ENCODE results near the gene PADI1.
"Not testable (repeated sequence)": the region's sequence is repeated elsewhere in the genome, so short reads cannot be mapped to it uniquely, and the experiment has no call there.

The PADI1 gene

DNA sequence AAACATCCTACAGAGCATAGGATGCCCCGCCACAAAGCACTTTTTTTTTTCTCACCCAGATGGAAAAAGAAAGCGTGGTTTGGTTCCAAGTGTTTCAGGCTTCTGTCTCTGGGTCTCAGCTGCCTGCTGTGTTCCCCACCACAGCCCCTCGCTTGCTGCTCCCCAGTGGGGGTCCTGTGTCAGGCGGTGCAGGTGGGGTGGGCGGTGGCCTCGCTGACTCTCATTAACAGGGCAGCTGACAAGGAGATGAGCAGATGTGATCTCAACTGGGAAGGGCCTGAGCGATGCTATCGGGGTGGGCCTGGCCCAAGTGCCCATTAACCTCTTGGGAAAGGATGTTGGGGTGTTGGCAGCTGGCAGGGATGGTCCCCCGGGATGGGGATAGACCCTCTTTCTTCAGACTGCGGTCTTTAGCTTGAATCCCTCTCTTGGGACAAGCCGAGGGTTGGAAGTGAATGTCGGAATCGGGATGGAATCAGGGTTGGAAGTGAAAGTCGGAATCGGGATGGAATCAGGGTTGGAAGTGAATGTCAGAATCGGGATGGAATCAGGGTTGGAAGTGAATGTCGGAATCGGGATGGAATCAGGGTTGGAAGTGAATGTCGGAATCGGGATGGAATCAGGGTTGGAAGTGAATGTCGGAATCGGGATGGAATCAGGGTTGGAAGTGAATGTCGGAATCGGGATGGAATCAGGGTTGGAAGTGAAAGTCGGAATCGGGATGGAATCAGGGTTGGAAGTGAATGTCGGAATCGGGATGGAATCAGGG lies 36.3 kb downstream of the PADI1 start:
- not testable (repeated sequence) for DNase-seq (ENCODE audit: low spot score)

DNA sequence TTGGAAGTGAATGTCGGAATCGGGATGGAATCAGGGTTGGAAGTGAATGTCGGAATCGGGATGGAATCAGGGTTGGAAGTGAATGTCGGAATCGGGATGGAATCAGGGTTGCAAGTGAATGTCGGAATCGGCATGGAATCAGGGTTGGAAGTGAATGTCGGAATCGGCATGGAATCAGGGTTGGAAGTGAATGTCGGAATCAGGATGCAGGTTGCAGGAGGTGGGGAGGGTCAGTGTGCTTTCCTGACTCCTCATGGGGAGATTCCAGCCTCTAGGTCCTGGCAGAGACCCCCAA lies 36.8 kb downstream of the PADI1 start:
- DNase-seq (ENCODE audit: low spot score): not testable (repeated sequence)

DNA sequence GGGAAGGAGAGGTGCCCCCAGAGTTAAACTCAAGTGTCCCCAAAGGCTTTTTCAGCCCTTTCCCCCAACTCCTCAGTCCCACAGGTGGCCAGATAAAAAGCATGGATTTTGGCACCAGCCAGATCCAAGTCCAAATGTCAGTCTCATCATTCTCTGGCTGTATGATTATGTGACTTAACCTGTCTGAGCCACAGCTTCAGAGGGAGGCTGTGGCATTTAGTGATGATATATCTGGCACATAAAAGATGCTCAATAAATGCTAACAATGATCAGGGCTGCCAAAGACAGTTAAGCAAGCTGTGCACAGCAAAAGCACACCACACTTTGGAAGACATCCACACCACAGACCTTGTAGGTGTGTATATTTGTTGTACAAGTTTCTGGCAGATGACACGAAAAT lies 38.3 kb downstream of the PADI1 start:
- DNase-seq (ENCODE audit: low spot score): no peak

DNA sequence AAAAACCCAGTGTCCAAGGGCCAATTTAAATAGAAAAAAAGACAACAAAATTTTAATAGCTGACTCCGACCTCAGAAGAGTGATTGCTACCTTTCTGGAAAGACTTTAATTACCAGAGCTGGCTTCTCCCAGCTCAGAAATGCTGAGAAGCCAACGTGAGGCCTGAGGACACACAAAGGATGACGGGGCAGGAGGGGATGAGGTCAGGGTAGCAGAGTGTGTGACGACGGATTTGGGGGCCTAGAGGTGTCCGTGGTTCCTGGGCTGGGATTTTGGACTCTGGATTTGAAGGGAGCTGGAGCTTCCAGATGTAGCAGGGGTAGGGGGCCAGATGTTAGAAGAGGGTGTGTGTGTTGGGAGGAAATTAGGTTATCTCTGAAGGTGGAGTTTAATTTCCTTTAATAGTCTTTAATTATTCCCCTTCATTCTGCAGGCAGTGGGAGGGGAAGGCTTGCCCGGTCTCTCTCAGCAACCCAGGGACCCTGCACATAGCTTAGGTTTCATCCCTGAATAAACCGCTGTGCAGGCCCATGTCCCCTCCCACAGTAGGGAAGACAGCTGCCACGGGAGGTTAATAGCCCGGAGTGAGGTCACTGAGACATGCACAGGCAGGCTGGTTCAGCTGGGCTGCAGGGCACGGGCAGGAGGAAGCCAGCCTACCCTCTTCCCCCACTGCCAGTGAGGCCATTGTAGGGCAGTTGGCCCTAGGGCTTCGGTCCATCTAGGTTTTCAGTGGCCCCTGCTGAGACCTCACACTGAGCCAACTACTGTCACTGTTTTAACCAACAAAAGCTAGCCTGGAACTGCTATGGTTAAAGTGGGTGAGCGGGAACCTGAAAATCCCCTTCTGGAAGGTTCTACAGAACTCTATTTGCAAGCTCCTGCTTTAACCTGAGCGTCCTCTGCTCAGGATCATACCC lies 40.2 kb downstream of the PADI1 start:
- no peak for DNase-seq (ENCODE audit: low spot score)

DNA sequence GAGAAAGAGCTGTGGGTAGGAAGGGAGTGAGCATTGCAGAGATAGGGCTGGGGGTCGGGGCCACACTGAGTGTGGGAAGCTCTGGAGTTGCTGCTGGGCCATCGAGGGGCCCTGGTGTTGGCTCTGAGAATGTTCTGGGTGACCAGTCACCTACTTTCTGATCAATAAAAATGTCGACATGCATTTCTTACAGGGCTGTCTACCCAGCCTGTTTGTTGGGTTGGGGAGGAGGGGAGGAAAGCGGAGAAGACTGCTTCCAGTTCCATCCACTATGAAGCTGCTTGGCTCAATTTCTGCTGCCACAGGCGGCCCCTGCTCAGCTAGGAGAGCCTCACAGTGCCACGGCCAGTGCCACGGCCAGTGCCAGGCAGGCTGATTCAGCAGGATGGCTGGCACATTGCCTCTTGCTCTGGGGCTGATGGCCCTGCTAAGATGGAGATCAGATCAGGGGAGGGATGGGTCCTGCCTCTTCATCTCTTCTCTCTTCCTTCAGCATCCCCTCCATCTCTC lies 40.9 kb downstream of the PADI1 start:
- DNase-seq (ENCODE audit: low spot score): no peak

DNA sequence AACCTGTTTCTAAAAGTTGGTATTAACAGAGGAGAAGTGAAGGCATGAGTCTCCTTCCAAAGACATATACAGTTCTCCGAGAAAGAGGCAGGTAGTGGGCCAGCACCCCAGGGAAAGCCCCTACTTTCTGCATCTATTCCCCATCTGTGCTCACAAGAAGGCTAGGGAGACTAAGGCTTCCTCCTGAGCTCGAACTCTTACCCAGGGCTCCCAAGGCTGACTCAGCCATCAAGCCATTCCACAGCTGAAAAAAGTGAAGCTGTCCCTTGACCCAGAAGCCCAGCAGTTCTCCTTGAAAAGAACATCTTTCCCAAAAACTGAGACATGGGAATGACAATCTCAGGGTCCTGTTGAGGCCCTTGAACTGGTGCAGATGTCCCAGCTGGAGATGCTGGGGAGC lies 42.0 kb downstream of the PADI1 start:
- DNase-seq (ENCODE audit: low spot score): no peak

DNA sequence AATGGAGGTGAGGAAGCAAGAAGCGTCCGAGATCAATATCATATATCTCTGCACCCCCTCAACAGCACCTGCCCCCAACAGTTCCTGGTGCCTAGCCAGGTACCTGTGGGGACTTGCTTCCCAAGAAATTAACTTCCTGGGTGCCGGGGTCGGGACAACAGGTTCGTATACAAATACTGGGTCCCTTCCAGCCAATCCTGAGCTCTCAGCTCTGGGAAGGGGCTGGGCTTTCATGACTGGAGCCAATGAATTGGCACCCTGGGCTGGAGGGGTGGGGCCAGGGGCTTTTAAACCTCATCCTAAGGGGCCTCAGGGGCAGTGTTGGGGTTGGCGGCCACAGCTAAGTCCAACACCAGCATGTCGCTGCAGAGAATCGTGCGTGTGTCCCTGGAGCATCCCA lies 43.9 kb downstream of the PADI1 start, which contains the start of gene PADI3:
PADI3 (plus strand) TSS at position 318 of the 400 bp plus-strand sequence; CDS start at position 358, 40 bp downstream.
- no peak for DNase-seq (ENCODE audit: low spot score)

DNA sequence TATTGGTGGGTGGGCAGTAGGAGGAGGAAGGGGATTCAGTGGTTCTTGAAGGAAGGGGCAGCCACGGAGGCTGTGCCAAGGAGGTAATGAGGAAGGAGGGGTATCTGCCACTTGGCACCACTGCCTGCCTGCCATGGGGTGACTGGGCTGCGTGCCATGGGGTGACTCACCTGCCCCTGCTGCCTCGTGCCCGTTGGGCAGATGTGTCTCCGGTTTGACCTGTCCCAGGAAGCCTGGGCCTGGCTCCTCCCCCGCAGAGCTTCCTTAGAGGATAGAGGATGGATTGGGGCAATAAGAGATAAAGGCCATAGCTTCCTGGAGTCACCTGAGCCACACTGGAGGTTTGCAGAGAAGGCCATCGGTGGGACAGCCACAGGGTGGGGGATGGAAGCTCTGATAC lies 45.7 kb downstream of the PADI1 start:
- no peak for DNase-seq (ENCODE audit: low spot score)

DNA sequence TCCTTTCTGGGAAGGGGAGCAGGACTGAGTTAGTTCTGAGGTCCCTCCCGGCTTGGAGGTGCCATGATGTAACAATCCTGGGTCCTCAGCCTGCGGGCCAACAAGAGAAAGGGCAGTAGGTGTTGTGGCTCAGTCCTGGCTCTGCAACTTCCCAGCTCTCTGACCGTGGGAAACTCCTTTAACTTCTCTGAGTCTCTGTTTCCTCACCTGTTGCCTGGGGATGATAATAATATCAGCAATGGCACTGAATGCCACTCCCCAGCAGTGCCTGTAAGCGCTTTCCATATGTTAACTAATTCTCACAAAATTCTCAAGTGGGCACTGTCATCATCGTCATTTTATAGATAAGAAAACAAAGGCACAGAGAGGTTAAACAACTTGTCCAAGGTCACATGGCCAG lies 46.3 kb downstream of the PADI1 start:
- no peak for DNase-seq (ENCODE audit: low spot score)

DNA sequence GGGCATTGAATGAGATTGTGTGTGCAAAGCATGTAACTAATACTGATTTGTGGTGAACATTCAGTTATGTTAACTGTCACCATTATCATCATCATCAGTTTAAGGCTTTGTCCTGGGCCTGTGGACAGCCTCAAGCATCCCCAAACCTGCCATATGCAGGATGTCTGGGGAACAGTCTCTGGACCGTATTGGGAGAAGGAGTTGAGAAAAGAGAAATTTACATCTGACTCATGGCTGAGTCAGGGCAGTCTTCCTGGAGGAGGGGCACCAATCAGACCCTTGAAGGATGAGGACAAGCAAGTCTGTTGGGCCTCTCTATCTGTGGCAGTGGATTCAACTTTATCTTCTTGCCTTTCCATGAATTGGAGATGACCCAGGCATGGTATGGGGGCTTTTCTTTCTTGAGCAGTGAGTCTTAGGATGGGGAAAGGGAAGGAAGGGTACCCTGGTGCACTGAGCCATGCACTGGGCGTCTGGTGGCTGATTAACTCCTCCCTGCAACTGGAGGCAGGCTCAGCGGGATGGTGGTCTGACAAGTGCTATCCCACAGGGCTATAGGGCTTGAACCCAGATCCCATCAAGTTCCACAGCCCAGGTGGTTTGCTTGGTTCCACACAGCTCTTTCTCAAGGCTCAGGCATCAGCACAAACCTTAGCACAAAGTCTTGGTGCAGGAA lies 46.9 kb downstream of the PADI1 start:
- DNase-seq (ENCODE audit: low spot score): no peak

DNA sequence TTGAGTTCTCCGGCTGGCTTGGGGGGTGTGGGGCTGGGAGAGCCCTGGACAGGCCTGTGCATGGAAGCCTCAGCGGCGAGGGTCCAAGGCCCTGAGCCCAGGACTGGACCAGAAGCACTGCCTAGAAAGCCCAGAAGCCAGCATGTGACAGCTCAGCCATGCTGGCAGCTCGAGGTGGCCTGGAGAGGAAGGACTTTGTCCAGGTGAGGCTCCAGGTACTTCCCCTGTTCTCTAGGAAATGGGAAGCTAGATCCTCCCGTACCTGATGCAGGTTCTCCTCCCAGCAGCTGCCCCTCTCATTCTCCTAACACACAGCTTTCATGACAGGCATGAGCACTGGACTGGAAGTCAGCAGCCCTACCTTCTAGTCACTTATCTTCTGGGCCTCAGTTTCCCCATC lies 50.4 kb downstream of the PADI1 start:
- no peak for DNase-seq (ENCODE audit: low spot score)

DNA sequence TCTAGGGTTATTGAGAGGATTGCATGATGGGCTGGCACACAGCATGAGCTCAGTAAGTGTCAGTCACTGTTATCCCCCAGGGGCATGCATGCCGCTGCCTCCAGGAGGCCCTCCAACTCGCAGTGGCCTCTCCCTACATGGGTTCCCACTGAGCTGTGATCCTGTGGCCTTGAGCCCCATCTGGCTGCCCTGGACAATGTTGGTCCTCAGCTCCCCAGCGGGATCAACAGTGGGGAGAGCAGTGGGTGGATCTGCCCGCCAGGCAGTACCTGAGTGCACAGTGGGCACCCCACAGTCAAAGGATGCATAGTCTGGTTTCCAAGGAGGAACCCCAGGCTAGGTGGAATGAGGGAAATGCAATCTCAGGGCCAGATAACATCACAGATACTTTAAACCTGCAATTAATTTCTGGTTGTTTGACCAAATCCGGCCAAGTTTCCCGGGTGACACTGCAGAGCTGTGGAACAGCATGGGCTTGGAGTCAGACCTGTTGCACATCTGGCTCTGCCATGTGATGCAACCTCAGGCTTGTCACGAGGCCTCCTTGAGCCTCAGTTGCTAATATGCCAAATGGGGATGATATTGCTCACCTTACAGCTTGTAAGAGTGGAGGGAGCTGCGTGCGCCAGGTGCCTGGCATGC lies 53.3 kb downstream of the PADI1 start:
- no peak for DNase-seq (ENCODE audit: low spot score)

DNA sequence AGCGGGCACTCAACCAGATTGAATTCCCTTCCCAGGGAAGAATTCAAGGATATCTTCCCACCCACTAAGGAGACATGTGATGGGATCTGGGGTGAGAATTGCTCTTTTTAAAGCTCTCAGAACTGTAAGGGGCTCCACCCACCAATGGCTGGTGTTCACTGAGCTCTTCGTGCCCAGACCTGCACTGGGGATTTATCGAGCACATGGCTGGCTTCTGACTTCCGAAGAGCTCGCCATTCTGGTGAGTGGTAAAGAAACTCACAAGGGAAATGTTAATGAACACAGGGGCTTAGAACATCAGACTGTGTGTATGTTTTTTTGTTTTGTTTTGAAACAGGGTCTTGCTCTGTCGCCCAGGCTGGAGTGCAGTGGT lies 53.8 kb downstream of the PADI1 start:
- DNase-seq (ENCODE audit: low spot score): no peak

DNA sequence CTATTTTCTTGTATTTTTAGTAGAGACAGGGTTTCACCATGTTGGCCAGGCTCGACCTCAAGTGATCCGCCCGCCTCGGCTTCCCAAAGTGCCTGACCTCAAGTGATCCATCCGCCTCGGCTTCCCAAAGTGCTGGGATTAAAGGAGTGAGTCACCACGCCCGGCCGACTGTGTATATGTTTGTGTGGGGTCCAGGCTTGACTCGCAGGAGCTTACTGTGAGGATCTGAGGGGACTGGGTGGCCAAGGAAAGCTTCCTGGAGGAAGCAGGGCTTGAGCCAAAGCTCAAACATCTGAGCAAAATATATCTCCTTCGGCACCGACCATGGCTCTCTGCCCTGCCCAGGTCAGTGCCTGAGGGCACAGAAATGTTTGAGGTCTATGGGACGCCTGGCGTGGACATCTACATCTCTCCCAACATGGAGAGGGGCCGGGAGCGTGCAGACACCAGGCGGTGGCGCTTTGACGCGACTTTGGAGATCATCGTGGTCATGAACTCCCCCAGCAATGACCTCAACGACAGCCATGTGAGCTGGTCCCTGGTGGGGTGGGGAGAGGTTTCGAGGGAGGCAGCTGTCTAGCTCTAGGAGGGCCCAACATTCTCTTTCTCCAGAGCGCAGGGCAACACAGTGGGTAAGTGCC lies 54.4 kb downstream of the PADI1 start:
- DNase-seq (ENCODE audit: low spot score): no peak

DNA sequence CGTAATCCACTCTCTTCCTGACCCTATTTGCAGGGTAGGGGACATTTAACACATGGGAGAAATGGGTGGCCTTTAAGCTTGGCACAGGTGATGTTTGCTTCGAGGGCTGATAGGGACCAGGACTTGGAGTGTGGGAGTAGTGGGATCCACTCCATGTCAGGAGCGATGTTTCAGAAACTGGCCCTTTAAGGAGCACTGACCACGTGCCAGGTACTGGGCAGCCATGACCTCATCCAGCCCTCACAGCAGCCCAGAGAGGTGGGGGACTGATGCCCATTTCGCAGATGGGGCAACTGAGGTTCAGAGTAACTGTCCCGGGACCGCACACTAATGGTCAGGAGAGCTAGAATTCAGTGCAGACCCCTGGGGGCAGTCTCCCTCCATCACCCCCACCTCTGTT lies 55.3 kb downstream of the PADI1 start:
- no peak for DNase-seq (ENCODE audit: low spot score)

DNA sequence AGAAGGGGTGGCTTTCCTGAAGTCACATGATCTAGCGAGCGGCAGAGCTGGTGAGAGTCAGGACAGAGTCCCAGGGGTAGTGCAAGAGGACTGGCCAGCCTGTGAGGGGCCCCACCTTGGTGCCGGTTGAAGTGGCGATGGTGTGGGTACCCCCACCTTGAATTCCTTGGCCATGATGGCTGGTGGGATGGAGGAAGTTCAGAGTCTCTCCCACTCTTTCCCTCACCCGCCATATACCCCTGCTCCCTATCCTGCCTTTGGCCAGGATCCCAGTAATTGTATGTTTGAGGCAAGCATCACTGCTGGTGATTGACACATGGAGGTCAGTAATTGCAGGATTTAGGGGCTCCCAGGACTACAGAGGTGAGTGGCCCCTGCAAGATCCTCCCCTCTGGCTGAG lies 55.8 kb downstream of the PADI1 start:
- no peak for DNase-seq (ENCODE audit: low spot score)

DNA sequence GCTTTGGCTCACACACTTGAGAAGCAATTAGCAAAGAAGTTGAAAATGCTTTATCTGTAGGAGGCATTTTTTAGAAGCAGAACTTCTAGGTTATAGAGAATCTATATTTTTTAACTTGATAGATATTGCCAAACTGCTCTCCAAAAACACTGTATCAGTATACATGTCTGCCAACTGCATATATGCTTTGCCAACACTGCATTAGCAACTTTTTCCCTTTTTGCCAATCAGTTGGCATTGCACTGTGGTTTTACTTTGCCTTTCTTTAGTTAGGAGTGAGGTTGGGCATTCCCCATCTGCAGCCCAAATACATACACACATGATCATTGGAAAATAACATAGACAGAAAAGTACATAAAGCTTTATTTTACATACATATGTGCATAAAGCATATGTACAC lies 59.0 kb downstream of the PADI1 start:
- no peak for DNase-seq (ENCODE audit: low spot score)

DNA sequence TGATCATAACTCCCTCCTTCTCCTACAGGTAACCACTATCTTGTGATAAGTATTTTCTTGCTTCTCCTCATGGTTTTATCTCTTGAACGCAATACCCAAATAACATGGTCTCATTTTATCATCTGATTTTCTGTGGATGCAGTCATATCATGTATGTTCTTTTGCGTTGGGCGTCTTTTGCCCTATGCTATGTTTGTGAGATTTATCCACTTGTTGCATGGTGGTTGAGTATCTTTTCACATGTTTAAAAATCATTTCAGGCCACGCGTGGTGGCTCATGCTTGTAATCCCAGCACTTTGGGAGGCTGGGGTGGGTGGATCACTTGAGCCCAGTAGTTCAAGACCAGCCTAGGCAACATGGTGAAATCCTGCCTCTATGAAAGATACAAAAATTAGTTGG lies 59.5 kb downstream of the PADI1 start:
- DNase-seq (ENCODE audit: low spot score): no peak

DNA sequence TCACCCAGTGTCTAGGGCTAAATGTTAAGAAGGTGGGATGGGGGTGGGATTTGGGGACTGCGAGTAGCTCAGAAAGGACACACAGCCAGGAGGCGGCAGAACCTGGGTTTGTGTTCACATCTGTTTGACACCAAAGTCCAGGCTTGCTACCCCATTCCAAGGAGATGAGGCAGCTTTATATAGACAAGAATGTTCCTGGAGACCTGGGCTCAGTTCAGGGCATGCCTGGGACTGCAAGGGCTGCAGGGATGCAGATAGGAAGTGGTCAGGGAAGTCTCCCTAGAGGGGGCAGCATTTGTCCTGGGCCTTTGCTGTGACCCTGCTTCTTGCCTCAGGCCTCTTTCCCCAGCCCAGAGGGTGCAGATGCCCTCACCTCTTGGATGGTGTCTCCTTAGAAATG lies 60.2 kb downstream of the PADI1 start:
- DNase-seq (ENCODE audit: low spot score): no peak

DNA sequence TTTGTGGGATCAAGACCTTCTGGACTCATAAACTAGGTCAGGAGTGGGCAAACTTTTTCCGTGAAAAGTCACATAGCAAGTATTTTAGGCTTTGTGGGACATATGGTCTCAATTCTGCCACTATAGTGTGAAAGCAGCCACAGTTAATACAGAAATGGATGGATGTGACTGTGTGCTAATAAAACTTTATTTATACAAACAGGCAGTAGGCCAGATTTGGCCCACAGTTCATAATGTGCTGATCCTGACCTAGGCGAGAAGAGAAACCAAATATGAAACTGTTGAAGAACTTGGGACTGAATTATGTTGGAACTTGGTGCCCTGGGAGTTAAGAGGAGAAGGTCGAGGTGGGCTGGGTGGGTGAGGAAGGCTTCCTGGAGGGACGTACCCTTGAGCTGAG lies 61.0 kb downstream of the PADI1 start:
- no peak for DNase-seq (ENCODE audit: low spot score)

DNA sequence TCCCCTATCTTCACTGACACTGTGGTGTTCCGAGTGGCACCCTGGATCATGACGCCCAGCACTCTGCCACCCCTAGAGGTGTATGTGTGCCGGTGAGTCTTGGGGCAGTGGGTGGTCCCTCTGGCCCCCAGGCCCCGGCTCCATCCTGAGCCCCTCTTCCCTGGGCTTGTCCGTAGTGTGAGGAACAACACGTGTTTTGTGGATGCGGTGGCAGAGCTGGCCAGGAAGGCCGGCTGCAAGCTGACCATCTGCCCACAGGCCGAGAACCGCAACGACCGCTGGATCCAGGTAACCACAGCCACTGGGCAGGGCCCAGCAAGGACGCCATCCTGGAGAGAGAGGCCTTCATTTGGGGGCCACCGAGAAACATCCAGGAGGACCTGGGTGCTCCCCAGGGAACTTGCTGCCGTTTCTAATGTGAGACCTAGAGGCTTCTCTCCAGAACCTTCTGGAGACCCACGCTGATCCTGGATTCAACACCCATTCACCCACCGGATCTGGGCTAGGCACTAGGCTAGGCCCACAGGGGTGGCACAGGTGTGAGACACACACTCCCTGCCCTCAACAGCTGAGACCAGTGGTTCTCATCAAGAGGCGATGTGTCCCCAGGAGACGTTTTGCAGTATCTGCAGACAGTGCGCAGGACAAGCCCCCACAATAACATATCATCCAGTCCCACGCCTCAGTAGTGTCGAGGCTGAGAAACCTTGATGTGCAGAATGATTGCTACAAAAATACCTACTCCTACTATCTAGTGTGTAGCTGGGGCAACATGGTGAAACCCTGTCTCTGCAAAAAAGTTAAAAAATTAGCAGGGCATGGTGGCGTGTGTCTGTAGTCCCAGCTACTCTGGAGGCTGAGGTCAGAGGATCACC lies 66.2 kb downstream of the PADI1 start:
- no peak for DNase-seq (ENCODE audit: low spot score)
